ENCODE measurements around the gene ZNF561.

ZNF561 gene

GRCh38 chr19:9650345-9650744 is 29.3 kb upstream of the ZNF561 start:
- H3K27me3 ChIP-seq (replicated peaks), result no peaks in the 10 kb centered on the region
- TF ChIP-seq, protein P1, sequence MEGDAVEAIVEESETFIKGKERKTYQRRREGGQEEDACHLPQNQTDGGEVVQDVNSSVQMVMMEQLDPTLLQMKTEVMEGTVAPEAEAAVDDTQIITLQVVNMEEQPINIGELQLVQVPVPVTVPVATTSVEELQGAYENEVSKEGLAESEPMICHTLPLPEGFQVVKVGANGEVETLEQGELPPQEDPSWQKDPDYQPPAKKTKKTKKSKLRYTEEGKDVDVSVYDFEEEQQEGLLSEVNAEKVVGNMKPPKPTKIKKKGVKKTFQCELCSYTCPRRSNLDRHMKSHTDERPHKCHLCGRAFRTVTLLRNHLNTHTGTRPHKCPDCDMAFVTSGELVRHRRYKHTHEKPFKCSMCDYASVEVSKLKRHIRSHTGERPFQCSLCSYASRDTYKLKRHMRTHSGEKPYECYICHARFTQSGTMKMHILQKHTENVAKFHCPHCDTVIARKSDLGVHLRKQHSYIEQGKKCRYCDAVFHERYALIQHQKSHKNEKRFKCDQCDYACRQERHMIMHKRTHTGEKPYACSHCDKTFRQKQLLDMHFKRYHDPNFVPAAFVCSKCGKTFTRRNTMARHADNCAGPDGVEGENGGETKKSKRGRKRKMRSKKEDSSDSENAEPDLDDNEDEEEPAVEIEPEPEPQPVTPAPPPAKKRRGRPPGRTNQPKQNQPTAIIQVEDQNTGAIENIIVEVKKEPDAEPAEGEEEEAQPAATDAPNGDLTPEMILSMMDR (IDR thresholded peaks at IDR 0.05; ENCODE audit: low read depth, low read length, missing control alignments), result no peak
- H3K27ac ChIP-seq, result no peak overlapping the region
- in situ Hi-C loops (cut with HindIII; ENCODE audit: low pct_ligation_motif_present, low sequenced_read_pairs), result no loop called here
- no peak for DNase-seq
- H3K4me3 ChIP-seq (ENCODE audit: low read depth, low read length), result no peak overlapping the region
- H3K36me3 ChIP-seq (replicated peaks), result peaks cover 44% of the 10 kb centered on the region

- no peak for DNase-seq
- H3K36me3 ChIP-seq (replicated peaks), result peaks cover 2% of the 10 kb centered on the region
- H3K27me3 ChIP-seq (replicated peaks), result no peaks in the 10 kb centered on the region
- in situ Hi-C loops (cut with HindIII; ENCODE audit: low pct_ligation_motif_present, low sequenced_read_pairs), result no loop called here
- TF ChIP-seq, protein P1 (IDR thresholded peaks at IDR 0.05; ENCODE audit: low read depth, low read length, missing control alignments), result no peak
- no peak overlapping the region for H3K27ac ChIP-seq
- H3K4me3 ChIP-seq (ENCODE audit: low read depth, low read length), result no peak overlapping the region
Measured at GRCh38 chr19:9645472-9645871, 24.4 kb upstream of the ZNF561 start.

GRCh38 chr19:9644472-9644871 is 23.4 kb upstream of the ZNF561 start:
- Histone ChIP-seq H3K27ac (no peak overlapping the region), H3K4me3 (ENCODE audit: low read depth, low read length) (no peak overlapping the region), H3K27me3 (replicated peaks) (no peaks in the 10 kb centered on the region), H3K36me3 (replicated peaks) (no peaks in the 10 kb centered on the region)
- TF ChIP-seq, protein P1 (IDR thresholded peaks at IDR 0.05; ENCODE audit: low read depth, low read length, missing control alignments), result no peak
- DNase-seq, result no peak
- in situ Hi-C loops (cut with HindIII; ENCODE audit: low pct_ligation_motif_present, low sequenced_read_pairs), result no loop called here

- in situ Hi-C loops (cut with HindIII; ENCODE audit: low pct_ligation_motif_present, low sequenced_read_pairs), result no loop called here
- H3K36me3 ChIP-seq (replicated peaks), result no peaks in the 10 kb centered on the region
- H3K4me3 ChIP-seq (ENCODE audit: low read depth, low read length), result no peak overlapping the region
- TF ChIP-seq, protein P1 (IDR thresholded peaks at IDR 0.05; ENCODE audit: low read depth, low read length, missing control alignments), result no peak
- H3K27me3 ChIP-seq (replicated peaks), result no peaks in the 10 kb centered on the region
- H3K27ac ChIP-seq, result no peak overlapping the region
- no peak for DNase-seq
Measured at GRCh38 chr19:9641810-9642209, 20.8 kb upstream of the ZNF561 start.

DNA sequence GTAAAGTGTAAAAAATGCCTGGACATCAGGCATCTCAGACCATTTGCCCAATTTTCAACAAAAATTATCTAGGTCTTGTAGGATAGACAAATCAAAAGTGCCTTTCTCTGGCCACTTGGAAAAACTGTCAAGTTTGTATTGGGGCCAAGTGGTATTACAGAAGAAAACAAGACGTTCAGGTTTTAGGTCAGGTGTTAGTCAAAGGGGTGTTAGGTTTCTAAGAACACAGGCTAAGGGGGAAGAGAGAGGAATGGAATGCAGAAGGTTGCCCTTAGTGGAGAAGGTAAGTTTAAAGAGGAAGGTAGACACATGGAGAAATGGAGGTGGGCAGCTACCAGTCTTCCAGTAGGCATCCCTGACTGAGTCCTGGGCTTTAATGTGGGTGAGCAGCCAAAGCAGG is 19.9 kb upstream of the ZNF561 start:
- in situ Hi-C loops (cut with HindIII; ENCODE audit: low pct_ligation_motif_present, low sequenced_read_pairs), result no loop called here
- Histone ChIP-seq H3K27me3 (replicated peaks) (no peaks in the 10 kb centered on the region), H3K36me3 (replicated peaks) (no peaks in the 10 kb centered on the region), H3K4me3 (ENCODE audit: low read depth, low read length) (no peak overlapping the region), H3K27ac (no peak overlapping the region)
- DNase-seq, result no peak
- TF ChIP-seq, protein P1 (IDR thresholded peaks at IDR 0.05; ENCODE audit: low read depth, low read length, missing control alignments), result no peak

- in situ Hi-C loops (cut with HindIII; ENCODE audit: low pct_ligation_motif_present, low sequenced_read_pairs), result no loop called here
- TF ChIP-seq, protein P1 (IDR thresholded peaks at IDR 0.05; ENCODE audit: low read depth, low read length, missing control alignments), result no peak
- peaks cover 10% of the 10 kb centered on the region for H3K36me3 ChIP-seq (replicated peaks)
- no peak overlapping the region for H3K4me3 ChIP-seq (ENCODE audit: low read depth, low read length)
- DNase-seq, result no peak
- H3K27ac ChIP-seq, result no peak overlapping the region
- no peaks in the 10 kb centered on the region for H3K27me3 ChIP-seq (replicated peaks)
Measured at GRCh38 chr19:9636018-9636417, 15.0 kb upstream of the ZNF561 start.

All from brain microvascular endothelial cell (primary cell).